ENCODE measurements around the gene EGFR.

The EGFR gene

GRCh38 chr7:54992871-54993475 lies 25.8 kb upstream of the EGFR start:
- no peaks in the 10 kb centered on the region for H3K36me3 ChIP-seq (replicated peaks)
- no peak for DNase-seq (ENCODE audit: low spot score in 2 of 2)
- no peaks in the 10 kb centered on the region for H3K9me3 ChIP-seq
- no peak overlapping the region for H3K4me3 ChIP-seq
- in situ Hi-C loops (cut with MboI; ENCODE audit: low sequenced_read_pairs) = no loop called here
- no peaks in the 10 kb centered on the region for H3K27me3 ChIP-seq (ENCODE audit: low read depth)
- H3K4me1 ChIP-seq = no peaks in the 10 kb centered on the region

GRCh38 chr7:54995166-54995565 lies 23.7 kb upstream of the EGFR start:
- Histone ChIP-seq H3K9me3 (no peaks in the 10 kb centered on the region), H3K4me1 (no peaks in the 10 kb centered on the region), H3K27me3 (ENCODE audit: low read depth) (no peaks in the 10 kb centered on the region), H3K4me3 (no peak overlapping the region), H3K36me3 (replicated peaks) (no peaks in the 10 kb centered on the region)
- in situ Hi-C loops (cut with MboI; ENCODE audit: low sequenced_read_pairs) = no loop called here
- no peak for DNase-seq (ENCODE audit: low spot score in 2 of 2)

- Histone ChIP-seq H3K36me3 (replicated peaks) (no peaks in the 10 kb centered on the region), H3K27me3 (ENCODE audit: low read depth) (no peaks in the 10 kb centered on the region), H3K4me1 (no peaks in the 10 kb centered on the region), H3K4me3 (no peak overlapping the region), H3K9me3 (no peaks in the 10 kb centered on the region)
- no peak for DNase-seq (ENCODE audit: low spot score in 2 of 2)
- in situ Hi-C loops (cut with MboI; ENCODE audit: low sequenced_read_pairs) = no loop called here
Observed at GRCh38 chr7:54995610-54996363, 23.0 kb upstream of the EGFR start.

- DNase-seq (ENCODE audit: low spot score in 2 of 2) = no peak
- no peaks in the 10 kb centered on the region for H3K27me3 ChIP-seq (ENCODE audit: low read depth)
- no peak overlapping the region for H3K4me3 ChIP-seq
- in situ Hi-C loops (cut with MboI; ENCODE audit: low sequenced_read_pairs) = no loop called here
- no peaks in the 10 kb centered on the region for H3K36me3 ChIP-seq (replicated peaks)
- H3K4me1 ChIP-seq = no peaks in the 10 kb centered on the region
- H3K9me3 ChIP-seq = no peaks in the 10 kb centered on the region
Observed at GRCh38 chr7:54996391-54996790, 22.4 kb upstream of the EGFR start.

GRCh38 chr7:55004579-55004978 lies 14.2 kb upstream of the EGFR start:
- no peak overlapping the region for H3K4me3 ChIP-seq
- no peaks in the 10 kb centered on the region for H3K36me3 ChIP-seq (replicated peaks)
- H3K4me1 ChIP-seq = no peaks in the 10 kb centered on the region
- no peaks in the 10 kb centered on the region for H3K9me3 ChIP-seq
- in situ Hi-C loops (cut with MboI; ENCODE audit: low sequenced_read_pairs) = no loop called here
- no peaks in the 10 kb centered on the region for H3K27me3 ChIP-seq (ENCODE audit: low read depth)
- no peak for DNase-seq (ENCODE audit: low spot score in 2 of 2)

GRCh38 chr7:55005241-55005851 lies 13.5 kb upstream of the EGFR start:
- H3K4me1 ChIP-seq = no peaks in the 10 kb centered on the region
- in situ Hi-C loops (cut with MboI; ENCODE audit: low sequenced_read_pairs) = no loop called here
- no peaks in the 10 kb centered on the region for H3K36me3 ChIP-seq (replicated peaks)
- no peaks in the 10 kb centered on the region for H3K9me3 ChIP-seq
- H3K27me3 ChIP-seq (ENCODE audit: low read depth) = no peaks in the 10 kb centered on the region
- no peak for DNase-seq (ENCODE audit: low spot score in 2 of 2)
- no peak overlapping the region for H3K4me3 ChIP-seq

- Histone ChIP-seq H3K36me3 (replicated peaks) (no peaks in the 10 kb centered on the region), H3K9me3 (no peaks in the 10 kb centered on the region), H3K27me3 (ENCODE audit: low read depth) (no peaks in the 10 kb centered on the region), H3K4me3 (no peak overlapping the region), H3K4me1 (no peaks in the 10 kb centered on the region)
- in situ Hi-C loops (cut with MboI; ENCODE audit: low sequenced_read_pairs) = no loop called here
- no peak for DNase-seq (ENCODE audit: low spot score in 2 of 2)
Observed at GRCh38 chr7:55006499-55006898, 12.3 kb upstream of the EGFR start.

- no peaks in the 10 kb centered on the region for H3K4me1 ChIP-seq
- in situ Hi-C loops (cut with MboI; ENCODE audit: low sequenced_read_pairs) = no loop called here
- H3K4me3 ChIP-seq = no peak overlapping the region
Observed at GRCh38 chr7:55013851-55014250, 5.0 kb upstream of the EGFR start.

GRCh38 chr7:55016061-55016745 lies 2.6 kb upstream of the EGFR start:
- in situ Hi-C loops (cut with MboI; ENCODE audit: low sequenced_read_pairs) = no loop called here
- Histone ChIP-seq H3K9me3 (no peaks in the 10 kb centered on the region), H3K27me3 (ENCODE audit: low read depth) (peaks cover 5% of the 10 kb centered on the region; the same call in 1 of the 2 replicates), H3K4me1 (no peaks in the 10 kb centered on the region), H3K36me3 (replicated peaks) (no peaks in the 10 kb centered on the region), H3K4me3 (no peak overlapping the region)
- no peak for DNase-seq (ENCODE audit: low spot score in 2 of 2)

More at GRCh38 chr7:55013851-55014250, 5.0 kb upstream of the EGFR start:
- Histone ChIP-seq H3K27me3 (ENCODE audit: low read depth) (peaks cover 5% of the 10 kb centered on the region; the same call in 1 of the 2 replicates), H3K36me3 (replicated peaks) (no peaks in the 10 kb centered on the region), H3K9me3 (no peaks in the 10 kb centered on the region)
- DNase-seq (ENCODE audit: low spot score in 2 of 2) = no peak

- no peaks in the 10 kb centered on the region for H3K36me3 ChIP-seq (replicated peaks)
- no peaks in the 10 kb centered on the region for H3K4me1 ChIP-seq
- H3K9me3 ChIP-seq = no peaks in the 10 kb centered on the region
- H3K27me3 ChIP-seq (ENCODE audit: low read depth) = peaks cover 5% of the 10 kb centered on the region; the same call in 1 of the 2 replicates
- DNase-seq (ENCODE audit: low spot score in 2 of 2) = no peak
- in situ Hi-C loops (cut with MboI; ENCODE audit: low sequenced_read_pairs) = no loop called here
- no peak overlapping the region for H3K4me3 ChIP-seq
Observed at GRCh38 chr7:55016746-55017090, 2.1 kb upstream of the EGFR start.

GRCh38 chr7:55017841-55018240 lies 976 bp upstream of the EGFR start:
- no peak for DNase-seq (ENCODE audit: low spot score in 2 of 2)
- Histone ChIP-seq H3K4me1 (no peaks in the 10 kb centered on the region), H3K4me3 (no peak overlapping the region), H3K9me3 (no peaks in the 10 kb centered on the region), H3K27me3 (ENCODE audit: low read depth) (peaks cover 5% of the 10 kb centered on the region; the same call in 1 of the 2 replicates), H3K36me3 (replicated peaks) (no peaks in the 10 kb centered on the region)
- in situ Hi-C loops (cut with MboI; ENCODE audit: low sequenced_read_pairs) = no loop called here

GRCh38 chr7:55019191-55019690 lies 424 bp downstream of the EGFR start:
- Histone ChIP-seq H3K36me3 (replicated peaks) (no peaks in the 10 kb centered on the region), H3K9me3 (no peaks in the 10 kb centered on the region), H3K4me3 (no peak overlapping the region), H3K27me3 (ENCODE audit: low read depth) (peaks cover 5% of the 10 kb centered on the region; the same call in 1 of the 2 replicates), H3K4me1 (no peaks in the 10 kb centered on the region)
- in situ Hi-C loops (cut with MboI; ENCODE audit: low sequenced_read_pairs) = no loop called here
- DNase-seq (ENCODE audit: low spot score in 2 of 2) = no peak

- no peak for DNase-seq (ENCODE audit: low spot score in 2 of 2)
- no peak overlapping the region for H3K4me3 ChIP-seq
- H3K9me3 ChIP-seq = no peaks in the 10 kb centered on the region
- H3K4me1 ChIP-seq = no peaks in the 10 kb centered on the region
- peaks cover 5% of the 10 kb centered on the region; the same call in 1 of the 2 replicates for H3K27me3 ChIP-seq (ENCODE audit: low read depth)
- no peaks in the 10 kb centered on the region for H3K36me3 ChIP-seq (replicated peaks)
- in situ Hi-C loops (cut with MboI; ENCODE audit: low sequenced_read_pairs) = no loop called here
Observed at GRCh38 chr7:55019691-55020465, 1.1 kb downstream of the EGFR start.
